GM19452 (cell line): ENCODE data around the gene CDH23.

ENCODE experiments used
- ATAC-seq: cut with Tn5 transposase; IDR thresholded peaks from one replicate; pipeline ENCODE4 v1.9.1; 2021; ENCODE audit not compliant: unreplicated experiment

CDH23 gene

GRCh38 chr10:71615538-71616329 lies 219.0 kb downstream of the CDH23 start:
- no peak for ATAC-seq

DNA sequence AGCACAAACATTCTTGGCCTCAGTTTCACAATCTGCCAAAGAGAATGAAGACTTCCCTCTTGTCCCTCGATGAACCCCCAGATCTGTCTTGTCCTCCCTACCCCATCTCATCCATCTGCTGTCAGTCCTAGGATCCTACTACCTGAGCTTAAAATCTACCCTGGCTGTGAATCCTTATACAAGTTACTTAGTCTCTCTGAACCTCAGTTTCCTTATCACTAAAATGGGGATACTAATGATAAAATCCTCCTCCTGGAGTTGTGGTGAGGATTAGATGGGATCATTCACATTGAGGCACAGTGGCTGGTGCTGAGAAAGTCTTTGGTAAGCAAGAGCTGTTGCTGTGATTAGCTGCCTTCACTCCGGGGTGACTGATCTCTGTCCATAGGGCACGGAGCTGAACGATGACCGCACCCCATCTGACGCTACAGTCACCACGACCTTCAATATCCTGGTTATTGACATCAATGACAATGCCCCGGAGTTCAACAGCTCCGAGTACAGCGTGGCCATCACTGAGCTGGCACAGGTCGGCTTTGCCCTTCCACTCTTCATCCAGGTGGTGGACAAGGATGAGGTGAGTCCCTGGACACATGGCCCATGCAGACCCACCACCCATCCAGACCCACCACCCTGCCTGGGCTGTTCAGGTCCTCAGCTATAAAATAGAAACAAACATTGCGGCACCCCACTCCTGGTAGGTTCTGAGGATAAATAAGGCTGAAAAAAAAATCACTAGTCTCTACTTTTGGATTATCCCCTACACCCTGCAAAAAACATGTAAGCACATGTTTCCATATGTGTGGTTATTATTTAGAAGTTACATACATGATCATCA lies 220.3 kb downstream of the CDH23 start:
- no peak for ATAC-seq

DNA sequence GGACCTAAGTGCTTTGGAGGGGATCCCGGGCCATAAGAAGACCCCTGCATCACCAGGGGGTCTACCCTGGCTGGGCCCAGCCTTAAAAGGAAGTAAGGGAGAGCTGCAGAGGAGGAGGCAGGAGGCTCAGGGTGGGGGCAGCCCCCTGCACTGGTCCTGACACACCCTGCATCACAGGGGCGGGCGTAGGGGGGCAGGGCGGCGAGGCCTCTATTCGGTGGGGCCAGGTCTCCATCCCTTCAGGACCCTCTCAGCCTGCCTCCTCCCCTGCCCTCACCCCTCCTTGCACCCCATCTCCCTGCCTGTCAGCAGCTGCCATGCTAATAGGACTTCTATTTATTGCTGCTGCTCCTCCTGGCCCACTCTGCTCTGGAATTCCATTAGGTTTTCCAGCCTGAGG lies 221.5 kb downstream of the CDH23 start:
- no peak for ATAC-seq

DNA sequence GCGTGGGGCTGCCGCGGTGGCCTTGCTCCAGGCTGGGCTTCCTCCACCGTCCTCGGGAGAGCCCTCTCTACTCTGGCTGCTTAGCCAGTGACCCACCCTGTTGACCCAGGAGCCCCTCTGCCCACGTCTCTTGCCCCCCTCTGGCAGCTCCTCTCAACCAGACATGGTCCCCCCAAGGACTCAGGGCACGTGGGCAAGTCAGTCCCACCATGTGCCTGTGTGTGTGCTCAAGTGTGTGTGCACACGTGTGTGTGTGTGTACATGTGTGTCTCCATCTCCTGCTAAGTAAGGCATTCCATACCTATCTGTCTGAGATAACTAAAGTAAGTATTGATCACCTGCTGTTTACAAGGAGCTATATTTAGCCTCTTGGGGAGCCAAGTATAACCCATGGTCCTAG lies 221.9 kb downstream of the CDH23 start:
- no peak for ATAC-seq

DNA sequence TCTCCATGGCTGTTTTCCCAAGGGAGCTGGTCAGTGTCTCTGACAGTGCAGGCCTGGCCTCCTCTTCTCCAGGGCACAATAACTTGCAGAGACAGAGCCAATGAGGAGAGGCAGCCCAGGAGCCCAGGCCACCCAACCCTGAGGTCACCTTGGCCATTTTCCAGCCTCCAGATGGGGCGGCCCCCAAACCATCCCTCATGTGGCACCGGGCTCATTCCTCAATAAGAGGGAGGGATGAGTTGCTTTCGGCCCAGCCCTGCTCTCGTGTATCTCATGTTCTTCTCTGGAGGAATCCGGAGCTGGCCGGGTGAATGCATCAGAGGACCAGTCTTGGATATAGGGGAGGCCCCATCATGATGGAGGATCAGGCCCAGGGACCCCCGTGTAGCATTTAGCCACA lies 223.9 kb downstream of the CDH23 start:
- no peak for ATAC-seq

- no peak for ATAC-seq
Observed at GRCh38 chr10:71621231-71622153, 224.8 kb downstream of the CDH23 start.

DNA sequence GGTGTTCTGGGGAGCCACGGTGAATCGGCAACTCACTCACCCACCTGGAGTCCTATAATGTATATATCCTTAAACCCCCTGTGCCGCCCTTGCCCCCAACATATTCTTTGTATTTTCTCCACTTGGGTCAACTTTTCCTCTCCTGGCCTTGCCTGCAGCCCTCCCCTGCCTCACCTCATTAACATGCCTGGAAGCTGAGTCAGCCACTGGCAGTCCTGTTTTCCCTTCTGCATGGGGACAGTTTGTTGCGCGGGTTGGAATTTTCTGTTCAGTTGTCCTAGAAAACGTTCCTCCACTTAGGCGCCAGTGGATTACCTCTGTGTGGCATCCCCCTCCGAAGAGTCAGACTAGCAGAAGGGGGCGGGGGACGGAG lies 225.4 kb downstream of the CDH23 start:
- ATAC-seq = no peak

- ATAC-seq = no peak
Observed at GRCh38 chr10:71622616-71623015, 225.9 kb downstream of the CDH23 start.

DNA sequence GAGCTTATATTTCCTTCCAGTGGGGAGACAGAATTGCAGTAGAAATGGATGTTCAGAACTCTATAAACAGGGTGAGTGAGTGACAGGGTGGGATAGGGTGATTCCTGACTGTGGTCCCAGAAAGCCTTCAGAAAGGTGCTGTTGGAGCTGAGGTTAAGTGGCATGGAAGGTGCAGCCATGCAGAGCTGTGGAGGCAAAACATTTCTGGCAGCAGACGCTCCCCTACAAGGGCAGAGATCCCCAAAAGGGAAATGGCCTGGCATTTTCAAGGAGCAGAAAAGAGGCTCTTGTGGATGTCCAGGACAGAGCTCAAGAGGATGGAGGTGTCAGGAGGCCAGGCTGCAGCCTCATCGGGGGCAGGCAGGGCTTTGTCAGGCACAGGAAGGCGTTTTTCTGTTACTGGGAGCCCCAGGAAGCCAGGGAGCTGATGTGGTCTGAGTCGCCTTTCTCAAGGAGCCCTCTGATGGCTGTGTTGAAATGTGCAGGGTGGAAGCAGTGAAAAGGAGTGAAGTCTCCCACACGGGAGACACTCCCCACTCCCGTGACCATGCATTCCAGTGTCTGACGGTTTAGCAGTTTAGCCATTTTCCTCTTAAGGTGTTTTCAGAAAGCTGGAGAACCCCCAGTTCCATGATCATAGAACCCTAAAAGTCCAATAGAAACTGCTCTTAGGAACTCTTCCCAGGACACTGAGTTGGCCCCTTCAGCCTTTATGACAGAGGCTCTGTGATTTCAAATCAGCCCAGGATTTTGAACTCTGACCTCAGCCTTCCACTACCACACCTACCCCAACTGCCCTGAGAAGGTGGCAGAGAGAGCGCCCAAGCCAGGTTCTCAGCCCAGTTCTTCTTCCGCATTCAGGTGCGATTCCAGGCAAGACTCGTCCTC lies 226.6 kb downstream of the CDH23 start:
- no peak for ATAC-seq

DNA sequence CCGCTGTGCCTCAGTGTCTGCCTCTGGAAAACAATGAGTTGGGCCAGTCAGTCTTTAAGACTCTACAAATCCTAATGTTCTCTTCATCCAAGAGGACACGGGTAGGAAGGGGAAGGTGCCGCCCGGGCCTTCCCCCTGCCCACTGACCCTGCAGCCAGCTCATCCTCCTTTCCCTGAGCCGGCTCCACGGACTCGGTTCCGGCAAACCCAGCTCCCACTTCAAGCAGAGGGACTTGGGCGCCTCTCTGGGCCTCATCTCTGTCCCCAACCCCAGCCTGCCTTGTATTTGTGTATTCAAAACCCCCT lies 227.2 kb downstream of the CDH23 start:
- no peak for ATAC-seq

DNA sequence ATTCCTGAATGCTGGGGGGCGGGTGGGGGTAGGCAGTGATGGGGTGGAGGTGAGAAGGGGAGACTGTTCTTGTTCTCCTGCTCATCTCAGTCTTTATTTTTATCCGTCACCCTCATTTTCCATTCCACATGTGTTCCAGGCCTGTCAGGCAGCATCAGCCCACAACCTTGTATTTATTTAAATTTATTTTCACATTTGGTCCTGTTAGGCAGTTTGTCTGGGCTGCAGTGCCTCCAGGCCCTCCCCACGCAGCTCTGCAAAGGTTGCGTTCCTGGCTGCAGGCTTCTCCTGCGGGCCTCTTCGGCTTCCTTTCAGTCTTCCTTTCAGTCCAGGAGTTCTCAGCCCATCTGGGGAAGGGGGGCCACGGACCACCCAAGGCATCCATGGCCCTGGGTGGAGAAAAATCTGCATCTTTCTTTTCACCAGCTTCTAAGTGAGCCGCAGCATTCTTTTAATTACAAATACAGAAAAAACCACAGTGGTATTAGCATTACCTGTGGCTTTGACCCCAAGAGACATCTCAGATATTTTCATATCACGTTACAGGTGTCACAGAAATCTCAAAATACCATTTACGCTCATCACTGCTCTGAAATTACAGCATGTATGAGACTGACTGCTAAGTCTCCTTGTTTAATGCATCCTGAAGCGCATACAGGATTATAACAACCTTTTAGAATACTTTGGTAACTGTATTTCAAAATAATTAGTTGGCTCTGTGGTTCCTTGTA lies 228.9 kb downstream of the CDH23 start:
- ATAC-seq = no peak

DNA sequence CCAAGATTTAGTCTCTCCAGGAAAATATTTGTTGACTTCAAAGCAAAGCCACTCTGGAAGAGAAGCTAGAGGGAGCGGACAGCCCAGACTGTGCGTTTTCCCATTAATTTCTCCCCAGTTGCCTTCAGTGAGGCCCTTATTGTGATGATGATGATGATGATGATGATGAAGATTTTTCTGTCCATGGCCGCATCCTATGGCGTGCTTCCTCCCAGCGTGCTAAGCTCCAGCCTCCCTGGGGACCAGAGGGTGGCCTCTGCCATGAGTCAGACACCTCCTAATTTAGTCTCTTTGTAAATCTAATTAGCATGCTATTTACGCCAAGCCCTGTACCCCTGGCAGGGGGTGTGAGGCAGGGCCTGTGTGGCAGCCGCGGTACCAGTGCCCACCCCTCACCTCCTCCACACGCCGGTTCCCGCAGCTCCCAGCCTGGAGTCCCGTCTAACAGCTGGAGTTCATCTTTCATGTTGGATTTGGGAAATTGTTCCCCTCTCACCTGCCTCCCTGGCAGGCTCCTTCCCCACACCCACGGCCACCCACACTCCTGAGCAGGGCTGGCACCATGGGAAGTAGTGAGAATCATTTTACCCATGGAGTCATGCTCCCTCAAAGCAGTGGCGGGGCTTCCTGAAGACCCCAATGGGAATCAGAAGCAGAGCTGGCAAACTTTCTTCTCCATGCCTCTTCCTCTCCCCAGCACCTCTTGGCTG lies 230.7 kb downstream of the CDH23 start:
- ATAC-seq = no peak

DNA sequence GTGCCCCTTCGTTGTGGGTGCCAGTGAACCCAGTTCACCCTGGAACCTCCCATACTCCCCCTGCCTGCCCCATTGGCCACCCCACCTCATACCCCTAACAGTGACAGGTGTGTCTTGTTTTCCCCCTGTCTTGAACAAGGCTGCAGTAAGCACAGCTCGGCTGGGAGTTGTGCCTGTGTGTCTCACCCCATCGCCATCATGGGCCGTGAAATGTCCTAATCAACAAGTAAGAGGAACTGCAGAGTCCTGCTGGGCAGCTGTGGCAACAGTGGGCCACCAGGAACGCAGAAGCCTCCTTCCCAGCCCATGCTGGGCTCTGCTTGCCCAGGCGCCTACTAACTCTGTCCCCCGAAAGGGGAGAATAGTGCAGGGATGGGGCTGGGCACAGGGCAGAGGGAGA lies 231.2 kb downstream of the CDH23 start:
- ATAC-seq = no peak

- ATAC-seq = no peak
Observed at GRCh38 chr10:71629131-71629530, 232.4 kb downstream of the CDH23 start.

- no peak for ATAC-seq
Observed at GRCh38 chr10:71630168-71630567, 233.4 kb downstream of the CDH23 start.

DNA sequence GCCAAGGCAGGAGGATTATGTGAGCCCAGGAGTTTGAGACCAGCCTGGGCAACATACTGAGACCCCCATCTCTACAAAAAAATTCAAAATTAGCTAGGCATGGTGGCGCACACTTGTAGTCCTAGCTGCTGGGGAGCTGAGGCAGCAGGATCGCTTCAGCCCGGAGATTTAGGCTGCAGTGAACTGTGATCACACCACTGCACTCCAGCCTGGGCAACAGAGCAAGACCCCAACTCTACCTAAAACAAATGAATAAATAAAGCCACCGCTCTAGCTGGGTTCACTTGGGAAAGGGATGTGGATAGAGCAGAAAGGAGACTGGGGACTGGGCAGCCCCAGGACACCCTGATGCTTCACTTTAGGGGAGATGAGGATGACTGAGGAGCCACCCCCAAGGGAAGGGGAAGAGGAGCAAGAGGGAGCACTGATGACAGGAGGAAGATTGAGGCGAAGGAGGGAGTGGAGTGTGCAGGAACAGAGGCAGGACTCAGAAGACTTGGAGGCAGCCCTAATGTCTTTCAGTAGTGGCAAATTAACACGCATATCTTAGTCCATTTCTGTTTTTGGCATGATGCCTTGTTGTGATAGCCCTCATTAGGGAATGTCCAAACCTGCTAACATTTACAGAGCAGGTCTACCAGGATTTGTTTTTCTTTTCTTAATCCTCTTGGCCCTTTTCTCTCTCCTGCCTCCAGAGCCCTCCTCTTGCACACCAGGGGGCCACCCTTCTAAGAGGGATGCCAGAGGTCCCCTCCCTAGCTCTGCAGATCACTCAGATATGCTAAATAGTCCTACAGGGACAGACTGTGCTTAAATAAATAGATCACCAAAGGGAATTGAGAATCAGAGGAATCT lies 234.5 kb downstream of the CDH23 start:
- ATAC-seq = no peak

DNA sequence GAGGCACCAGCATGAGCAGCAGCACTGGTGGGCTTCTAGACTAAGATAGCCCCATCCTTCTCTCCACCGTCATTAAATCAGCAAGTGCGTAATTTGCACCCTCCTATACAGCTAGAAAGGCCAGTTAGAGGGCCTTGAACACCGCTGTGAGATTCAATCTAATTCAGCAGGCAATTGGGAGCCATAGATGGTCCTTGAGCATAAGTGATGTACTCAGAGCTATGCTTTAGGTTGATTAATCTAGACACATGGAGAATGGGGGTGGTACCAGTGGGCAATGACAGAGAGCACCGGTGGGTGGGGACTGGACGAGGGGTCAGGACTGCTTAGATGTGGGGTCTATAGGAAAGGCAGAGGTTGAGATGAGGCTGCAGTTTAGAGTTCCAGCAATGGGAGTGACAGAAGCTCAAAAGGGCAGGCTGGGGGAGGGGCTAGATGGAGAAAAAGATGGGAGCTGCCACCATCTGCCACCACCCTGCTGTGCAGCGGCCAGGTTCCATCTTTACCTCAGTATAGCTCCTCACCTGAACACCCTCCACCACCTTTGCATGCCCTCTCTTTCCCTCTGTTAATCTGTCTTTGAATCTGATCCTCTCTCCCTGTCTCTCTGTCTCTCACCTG lies 235.6 kb downstream of the CDH23 start:
- ATAC-seq = no peak
